Mesangial cell (primary cell): ENCODE results near the gene BCL11A. TPM values are rescaled to one million over a fixed set of nuclear protein-coding genes. Genes with fewer than 3 reads are reported as not detected.

Experiments used
- total RNA-seq: library from RNA; depleted of rRNA; stranded (reverse); fragments of >200 nt; gene quantifications from 2 replicates; pipeline ENCODE4 v1.2.3, GENCODE V29; 2015

Gene BCL11A
- 3.6 and 5.6 TPM in 2 replicates for total RNA-seq

GRCh38 chr2:60553495-60554073 lies at the start of gene BCL11A:
TSS of gene BCL11A (minus strand) at chr2:60553654. CDS start at chr2:60553270, 384 bp downstream.

Other genes with a start within 250 kb of the BCL11A start
- 6.2 and 7.4 TPM in 2 replicates for gene PAPOLG, start 202.6 kb upstream of the BCL11A start, total RNA-seq